GM19035 (cell line): ENCODE data around the gene LRP1B.

Source experiments
- ATAC-seq: cut with Tn5 transposase; IDR thresholded peaks from one replicate; pipeline ENCODE4 v1.9.1; 2021; ENCODE audit not compliant: unreplicated experiment

Gene LRP1B

DNA sequence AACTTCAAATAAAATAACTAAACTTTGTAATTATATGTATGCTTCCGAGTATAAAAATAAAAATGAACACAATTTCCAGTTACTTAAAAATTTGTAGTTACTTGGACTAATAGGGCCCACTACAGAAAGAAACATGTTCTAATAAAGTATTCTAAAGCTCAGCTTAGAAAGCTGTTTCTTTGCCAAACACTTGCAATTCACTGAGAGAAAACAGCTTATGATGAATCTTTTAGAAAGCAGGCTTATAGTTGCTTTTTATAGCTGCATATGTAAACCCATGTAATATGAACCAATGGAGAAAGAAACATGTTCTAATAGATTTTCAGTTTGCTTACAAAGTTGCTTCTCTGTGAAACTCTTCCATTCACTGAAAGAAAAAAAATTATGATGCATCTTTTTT, 766.0 kb downstream of the LRP1B start:
- no peak for ATAC-seq

DNA sequence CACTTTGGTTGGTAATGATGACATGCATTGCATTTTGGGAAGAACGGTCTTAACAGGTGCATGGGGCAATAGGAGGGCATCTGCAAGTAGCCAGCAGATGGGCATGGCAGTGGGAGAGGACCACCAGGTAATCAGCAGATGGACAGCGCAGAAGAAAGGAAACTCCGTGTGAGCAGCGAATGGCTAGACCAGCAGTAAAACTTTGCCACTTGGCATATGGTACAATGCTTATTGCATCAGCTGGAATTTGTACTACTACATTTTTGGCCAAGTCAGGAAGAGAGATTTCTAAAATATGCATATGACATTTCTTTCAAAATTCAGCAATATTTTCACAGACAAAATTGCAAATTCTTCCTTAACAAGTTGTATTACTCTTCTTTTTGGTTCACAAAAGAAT, 768.5 kb downstream of the LRP1B start:
- no peak for ATAC-seq

DNA sequence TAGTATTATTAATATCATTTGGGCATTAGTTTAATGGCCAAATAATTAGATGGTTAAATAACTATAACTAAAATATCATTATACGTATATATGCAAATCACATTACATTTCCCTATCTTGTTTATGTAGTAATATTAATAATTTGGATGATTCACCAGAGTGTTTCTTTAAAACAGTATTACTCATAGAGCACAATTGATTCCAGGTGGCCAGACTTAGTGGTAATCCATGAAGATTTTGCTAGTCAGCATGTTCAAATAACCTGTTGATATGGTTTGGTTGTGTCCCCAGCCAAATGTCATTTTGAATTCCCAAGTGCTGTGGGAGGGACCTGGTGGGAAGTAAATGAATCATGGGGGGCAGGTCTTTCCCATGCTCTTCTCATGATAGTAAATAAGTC, 782.3 kb downstream of the LRP1B start:
- no peak for ATAC-seq

DNA sequence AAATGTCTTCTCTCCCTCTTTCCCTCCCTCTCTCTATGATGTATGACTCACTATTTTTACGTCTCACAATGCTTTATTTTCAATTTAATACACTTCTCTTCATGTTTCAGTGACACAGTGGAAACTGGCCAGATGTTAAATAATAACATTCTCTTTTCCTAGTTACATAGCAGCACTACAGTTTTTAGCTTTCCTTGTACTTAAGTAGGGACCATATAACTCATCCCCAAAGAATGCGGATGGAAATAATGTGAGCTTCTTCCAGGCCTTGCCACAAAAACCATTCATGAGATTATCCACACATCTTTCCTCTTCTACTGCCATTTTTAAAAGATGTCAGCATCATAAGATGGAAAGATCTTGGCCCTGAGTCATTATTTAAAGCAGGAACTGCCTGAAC, 789.4 kb downstream of the LRP1B start:
- no peak for ATAC-seq

DNA sequence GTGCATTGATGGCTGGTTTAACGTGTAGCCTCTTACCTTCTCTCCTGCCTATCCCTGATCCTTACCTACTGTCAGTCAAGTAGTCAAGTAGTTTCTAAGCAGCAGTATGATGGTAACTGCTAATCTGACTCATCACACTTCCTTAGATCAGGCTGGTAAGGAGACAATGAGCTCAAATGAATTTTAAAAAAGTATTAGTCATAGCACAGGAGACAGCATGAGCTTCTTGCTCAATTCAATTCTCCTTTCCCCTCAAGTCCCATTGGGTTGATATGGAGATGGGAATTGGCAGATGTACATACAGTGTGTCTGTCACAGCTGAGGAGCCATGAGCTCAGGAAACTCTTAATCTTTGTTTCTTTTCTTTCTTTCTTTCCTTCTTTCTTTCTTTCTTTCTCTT, 799.7 kb downstream of the LRP1B start:
- no peak for ATAC-seq

DNA sequence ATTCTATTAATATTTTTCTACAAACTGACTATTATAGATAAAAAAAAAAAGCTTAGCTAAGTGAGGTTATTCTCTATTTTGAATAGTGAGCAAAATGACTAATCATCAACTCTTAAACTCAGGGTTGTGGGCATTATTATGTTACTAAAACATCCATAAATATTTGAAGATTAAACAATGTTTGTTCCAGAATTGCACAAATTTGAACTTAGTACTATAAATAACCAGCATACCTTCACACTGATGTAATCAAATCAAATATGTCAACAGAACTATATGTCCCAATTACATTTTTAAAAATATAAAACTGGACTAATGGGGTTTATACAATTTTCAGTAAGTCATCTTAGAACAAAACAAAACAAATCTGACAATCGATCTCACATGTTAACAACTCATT, 800.9 kb downstream of the LRP1B start:
- no peak for ATAC-seq

DNA sequence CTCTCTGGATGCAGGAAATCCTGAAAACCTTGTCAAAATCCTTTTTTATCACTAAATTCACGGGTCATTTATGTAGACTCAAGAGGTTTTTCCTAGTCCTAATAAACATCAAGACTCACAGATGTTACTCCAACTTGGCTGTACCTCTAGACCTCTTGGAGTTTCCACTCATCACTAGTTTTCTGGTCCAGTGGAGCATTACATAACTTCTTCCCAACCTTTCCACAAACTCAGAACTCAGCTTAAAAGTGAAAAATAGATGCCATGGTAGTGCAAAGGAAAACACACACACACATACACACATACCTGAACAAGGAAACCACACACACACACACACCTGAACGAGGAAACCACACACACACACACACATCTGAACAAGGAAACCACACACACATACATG, 807.2 kb downstream of the LRP1B start:
- ATAC-seq = no peak

DNA sequence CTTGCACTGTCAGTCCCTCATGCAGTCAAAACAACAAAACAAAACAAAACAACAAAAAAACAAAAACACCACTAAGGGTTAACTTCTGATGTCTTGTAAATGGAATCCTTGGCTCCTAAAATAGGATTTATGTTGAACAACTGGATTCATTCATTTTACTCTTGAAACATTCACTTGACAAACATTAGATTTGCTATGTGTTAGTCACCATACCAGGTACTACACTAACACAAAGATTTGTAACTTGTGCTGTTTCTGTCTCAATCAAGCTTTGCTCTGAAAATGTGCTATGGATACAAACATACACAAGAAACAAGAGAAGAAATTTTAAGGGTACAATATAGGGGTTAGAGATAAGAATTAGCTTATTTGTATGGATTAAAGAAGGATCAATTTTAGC, 812.8 kb downstream of the LRP1B start:
- ATAC-seq = no peak

DNA sequence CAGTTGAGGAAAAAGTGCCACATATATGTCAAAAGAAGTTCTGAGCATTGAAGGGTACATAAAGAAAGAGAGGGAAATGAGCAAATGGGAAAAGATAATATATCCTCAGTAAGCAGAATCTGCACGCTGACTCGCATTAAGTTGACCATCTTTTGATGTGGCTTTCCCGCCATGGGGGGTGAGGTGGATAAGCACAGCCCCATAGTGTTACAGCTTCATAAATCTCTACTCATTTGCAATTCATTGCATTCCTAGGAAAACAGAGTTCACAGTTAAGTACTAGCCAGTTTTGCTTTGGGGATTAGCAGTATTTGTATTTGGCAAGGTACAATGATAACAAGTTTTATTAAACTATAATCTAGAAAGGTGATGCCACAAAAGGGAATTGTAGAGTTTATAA, 814.2 kb downstream of the LRP1B start:
- ATAC-seq = no peak

DNA sequence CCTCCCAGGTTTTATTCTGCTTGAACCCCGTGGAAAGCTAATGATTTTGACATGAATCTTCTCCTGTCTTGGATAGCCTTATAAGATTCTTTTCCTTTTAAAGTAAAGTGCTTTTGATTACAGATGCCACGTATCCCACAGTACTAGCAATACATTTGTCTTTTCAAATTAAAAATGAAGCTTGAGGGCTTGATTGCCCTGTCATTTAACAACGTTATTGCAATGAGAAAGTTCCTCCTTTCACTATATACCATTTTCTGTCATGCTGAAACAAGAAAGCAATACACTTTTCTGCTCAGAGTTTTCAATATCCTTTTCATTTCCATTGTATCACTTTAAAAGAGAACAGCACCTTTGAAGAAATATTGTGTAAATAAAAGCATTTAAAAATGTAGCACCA, 814.7 kb downstream of the LRP1B start:
- no peak for ATAC-seq

DNA sequence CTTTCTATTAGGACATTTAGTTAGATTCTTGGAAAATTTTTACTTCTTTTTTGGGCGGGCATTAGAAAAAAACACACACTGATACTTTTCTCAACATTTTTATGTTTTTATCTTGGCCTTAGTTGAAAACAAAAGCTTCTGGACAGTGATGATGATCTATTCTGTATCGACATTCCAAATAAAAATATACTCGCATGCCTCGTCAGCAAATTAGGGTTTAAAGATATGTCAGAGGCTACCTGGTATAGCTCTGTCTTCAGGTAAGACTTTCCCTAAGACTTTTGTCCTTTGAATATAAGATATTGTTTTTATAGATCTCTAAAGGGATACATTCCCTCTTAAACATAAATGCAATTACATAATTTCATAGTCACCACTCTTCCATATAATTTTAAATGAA, 816.8 kb downstream of the LRP1B start:
- no peak for ATAC-seq

DNA sequence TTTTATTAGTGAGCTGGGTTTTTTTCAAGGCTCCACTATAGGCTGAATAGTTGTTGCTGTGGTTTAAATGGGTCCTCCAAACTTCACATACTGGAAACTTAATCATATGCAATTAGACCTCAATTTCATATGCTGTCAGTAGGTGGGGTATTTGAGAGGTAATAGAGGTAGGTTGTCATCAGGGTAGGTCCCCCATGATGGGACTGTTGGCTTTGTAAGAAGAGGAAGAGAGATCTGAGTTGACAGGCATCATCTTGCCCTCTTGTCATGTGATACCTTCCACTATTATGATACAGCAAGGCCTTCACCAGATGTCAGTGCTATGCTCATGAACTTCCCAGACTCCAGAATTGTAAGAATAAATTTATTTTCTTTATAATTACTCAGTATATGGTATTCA, 819.4 kb downstream of the LRP1B start:
- ATAC-seq = no peak

DNA sequence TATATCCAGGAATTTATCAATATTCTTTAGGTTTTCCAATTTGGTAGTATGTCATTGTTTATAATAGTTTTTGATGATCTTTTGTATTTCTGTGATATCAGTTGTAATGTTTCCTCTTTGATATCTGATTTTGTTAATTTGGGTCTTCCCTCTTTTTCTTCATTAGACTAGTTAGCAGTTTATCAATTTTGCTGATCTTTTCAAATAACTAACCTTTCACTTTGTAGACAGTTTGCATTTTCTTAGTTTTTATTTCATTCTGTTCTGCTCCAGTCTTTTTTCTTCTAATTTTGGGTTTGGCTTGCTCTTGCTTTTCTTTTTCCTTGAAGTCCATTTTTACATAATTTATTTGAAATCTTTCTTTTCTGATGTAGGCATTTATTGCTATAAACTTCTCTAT, 824.4 kb downstream of the LRP1B start:
- ATAC-seq = no peak

DNA sequence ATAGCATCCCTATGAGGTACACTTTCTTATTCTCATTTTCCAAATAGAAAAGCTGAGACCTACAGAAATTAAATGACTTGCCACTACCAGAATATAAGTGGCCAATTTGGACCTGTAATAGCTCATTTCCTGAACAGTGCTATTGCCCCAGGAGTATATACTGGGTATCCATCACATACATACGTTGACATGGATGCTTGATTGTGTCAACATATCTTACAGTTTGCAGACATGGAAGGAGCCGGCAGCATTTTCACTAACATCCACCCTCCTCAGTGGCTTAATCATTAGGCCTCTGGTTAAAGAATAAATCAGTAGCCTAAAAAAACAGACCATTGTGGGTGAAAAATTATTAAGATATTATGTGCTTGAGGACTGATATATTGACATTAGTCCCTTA, 829.3 kb downstream of the LRP1B start:
- ATAC-seq = no peak

DNA sequence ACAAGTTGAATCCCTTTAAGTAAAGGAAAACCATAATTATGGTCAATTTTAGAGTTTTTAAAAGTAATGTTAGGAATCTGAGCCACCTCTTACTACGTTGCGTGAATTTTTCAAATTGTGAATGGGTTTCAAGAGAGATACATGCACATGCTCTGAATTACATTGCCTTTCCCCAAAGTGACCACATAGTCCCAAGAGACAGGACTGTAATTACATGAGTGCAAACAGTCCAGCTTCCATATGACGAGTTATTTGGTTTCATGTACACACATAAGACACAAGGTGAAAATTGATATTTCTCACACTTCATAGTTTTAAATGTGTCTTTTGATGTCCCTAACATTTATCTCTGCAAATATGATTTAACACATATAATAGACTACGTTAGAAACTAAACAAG, 850.8 kb downstream of the LRP1B start:
- ATAC-seq = no peak

DNA sequence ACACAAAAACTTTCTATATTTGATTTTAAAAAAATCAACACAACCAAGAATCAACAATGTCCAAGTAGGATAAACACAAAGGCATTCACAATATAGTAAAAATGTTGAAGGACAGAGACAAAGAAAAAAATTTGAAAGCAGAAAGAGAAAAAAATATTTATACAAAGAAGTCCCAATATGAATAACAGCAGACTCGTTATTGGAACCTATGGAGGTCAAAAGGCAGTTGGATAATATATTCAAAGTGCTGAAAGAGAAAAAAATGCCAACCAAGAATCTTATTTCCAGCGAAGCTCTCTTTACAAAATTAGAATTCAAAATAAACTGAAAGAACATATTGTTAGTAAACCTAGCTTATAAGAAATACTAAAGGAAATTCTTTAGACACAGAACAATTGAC, 859.5 kb downstream of the LRP1B start:
- ATAC-seq = no peak

DNA sequence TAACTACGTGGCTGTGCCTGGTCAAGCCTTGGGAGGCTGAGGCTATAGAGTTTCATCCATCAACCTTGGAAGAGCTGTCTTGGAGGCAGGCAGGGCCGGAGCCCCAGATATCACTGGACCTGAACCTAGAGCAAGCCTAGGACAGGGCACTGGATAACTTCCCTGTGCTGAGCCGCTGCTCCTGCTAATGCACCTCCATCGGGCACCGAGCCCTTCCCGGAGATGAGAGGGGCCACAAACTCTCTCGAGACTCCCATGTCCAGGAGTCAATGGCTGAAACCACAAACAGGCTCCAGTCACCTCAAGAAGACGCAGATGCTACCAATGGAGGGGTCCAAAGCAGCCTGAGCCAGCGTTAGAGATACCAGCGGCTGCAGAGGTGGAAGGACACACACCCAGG, 866.0 kb downstream of the LRP1B start:
- no peak for ATAC-seq

DNA sequence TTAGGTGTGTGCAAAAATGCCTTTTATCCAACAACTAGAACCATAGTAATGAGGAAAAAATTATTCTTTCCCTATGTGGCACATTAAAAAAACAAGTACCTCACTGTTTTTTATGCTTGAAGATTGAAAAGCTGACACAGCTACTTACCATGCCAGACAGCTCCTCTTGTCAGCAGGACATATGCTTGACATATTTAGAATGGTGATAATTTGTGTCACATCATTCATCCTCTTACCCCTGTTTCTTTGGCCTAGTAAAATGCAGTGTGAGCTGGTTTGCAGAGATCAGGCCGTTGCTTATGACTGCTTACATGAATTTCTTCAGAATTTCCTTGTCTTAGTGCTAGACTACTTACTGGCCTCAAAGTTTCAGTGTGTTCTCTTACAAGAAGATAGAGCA, 869.9 kb downstream of the LRP1B start:
- ATAC-seq = no peak

DNA sequence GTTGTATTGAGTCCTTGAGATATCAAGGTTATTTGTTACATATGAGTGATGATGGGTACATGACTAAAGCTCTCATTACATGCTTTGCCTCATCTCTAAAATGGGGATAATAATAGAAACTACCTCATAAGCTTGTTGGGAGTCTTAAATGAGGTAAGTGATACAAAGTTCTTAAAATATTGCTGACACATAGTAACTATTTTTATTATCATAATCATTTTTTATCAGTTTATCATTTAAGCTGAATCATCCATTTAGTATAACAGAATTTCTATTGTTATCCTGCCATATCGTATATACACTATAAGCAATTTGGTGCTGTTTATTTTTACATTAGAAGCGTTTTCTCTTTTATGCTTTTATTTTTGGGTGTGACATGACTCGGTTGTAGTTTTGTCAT, 871.1 kb downstream of the LRP1B start:
- ATAC-seq = no peak

DNA sequence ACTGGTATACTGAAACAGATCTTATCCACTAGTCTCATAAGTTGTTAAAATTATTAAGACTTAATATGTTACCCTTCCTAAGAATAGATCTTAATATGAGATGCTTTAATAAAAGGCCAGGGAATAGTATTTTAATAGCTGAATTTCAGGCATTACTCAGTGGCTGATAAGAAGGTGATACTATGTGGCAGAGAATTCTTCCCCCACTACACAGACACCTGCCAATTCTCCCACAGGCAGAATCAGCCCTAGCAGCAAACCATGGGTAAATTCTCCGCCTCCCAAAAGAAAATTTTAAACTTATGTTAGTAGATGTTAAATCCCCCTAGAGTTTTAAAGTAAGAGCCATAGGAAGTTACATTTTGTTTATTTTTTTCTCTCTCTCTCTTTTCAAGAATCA, 888.8 kb downstream of the LRP1B start:
- ATAC-seq = no peak

DNA sequence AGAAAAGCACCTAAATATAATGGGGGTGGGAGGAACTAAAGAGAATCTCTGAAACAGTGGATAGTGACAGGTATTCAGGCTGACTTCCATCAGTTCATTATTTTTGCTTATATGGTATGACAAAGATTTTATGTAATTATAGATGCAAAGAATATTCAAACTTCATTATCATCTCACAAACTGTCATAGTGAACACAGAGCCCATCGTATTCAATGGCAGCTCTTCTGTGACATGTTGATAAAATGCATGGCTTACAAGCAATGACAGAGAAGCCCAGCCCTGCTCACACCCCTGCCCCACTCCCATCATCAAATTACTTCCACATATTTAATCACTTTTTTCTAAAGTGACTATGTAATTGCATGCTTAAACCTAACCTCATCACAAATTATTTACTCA, 904.3 kb downstream of the LRP1B start:
- ATAC-seq = no peak

DNA sequence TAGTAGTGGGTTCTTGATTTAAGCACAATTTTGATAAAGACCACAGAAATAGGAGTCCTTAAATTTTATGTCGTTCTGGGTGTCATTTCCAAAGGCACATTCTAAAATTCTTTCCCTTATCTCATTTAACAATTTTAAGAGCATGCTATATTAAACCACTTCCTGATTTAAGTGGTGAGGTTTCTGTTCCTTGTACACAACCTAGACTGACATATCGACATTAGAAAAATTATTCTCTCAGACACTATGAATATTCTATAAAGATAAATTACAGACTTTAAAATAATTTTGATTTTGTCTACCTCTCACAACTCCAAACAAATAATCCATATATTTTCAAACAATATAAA, 923.8 kb downstream of the LRP1B start:
- no peak for ATAC-seq

DNA sequence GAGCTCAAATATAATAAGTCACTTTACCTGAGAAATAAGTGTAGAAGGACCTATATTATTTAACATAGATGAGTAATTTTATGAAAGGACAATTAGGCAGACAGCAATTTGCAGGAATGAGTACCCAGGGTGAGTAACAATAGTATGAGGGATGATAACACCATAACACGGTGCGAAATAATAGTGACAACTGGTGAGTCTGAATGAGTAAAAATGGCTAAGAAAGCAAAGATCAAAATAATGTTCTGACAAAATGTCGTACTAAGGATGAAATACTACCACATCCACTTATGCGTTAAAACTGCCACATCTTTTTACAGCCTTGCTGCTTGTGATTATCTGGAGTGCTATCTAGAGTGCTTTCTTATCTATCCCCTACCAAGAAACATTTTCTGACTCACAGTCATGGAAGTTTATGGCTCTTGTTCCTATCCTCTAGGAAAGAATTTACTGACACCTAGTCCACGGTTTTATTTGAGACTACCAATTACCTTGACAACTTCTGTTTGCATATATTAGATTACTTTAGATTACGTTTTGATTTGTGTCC, 929.7 kb downstream of the LRP1B start:
- ATAC-seq = no peak

DNA sequence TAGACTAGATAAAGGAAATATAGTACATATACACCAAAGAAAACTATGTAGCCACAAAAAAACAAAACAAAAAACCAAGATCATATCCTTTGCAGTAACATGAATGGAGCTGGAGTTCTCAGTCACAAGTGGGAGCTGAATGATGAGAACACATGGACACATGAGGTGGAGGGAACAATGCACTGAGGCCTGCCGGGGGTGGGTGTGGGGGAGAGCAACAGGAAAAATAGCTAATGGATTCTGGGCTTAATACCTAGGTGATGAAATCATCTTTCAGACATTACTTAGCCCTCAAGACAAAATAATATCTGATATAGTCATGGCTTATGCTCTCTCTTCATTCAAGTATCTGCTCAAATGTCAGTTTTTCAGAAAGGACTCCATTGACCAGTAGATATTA, 930.6 kb downstream of the LRP1B start:
- ATAC-seq = no peak
